HG02678 (cell line): Measurements from ENCODE around the gene FNTB.
"Not testable (repeated sequence)": the region's sequence is repeated elsewhere in the genome, so short reads cannot be mapped to it uniquely, and the experiment has no call there.

ENCODE experiments used
- ATAC-seq: cut with Tn5 transposase; IDR thresholded peaks from one replicate; pipeline ENCODE4 v1.9.1; 2021; ENCODE audit warnings: mild to moderate bottlenecking, moderate library complexity; ENCODE audit not compliant: unreplicated experiment

Gene FNTB

GRCh38 chr14:65011538-65011937, 24.8 kb downstream of the FNTB start:
- no peak for ATAC-seq

- no peak for ATAC-seq
Observed at GRCh38 chr14:65012353-65012752, 25.7 kb downstream of the FNTB start.

GRCh38 chr14:65015391-65015790, 28.7 kb downstream of the FNTB start:
- no peak for ATAC-seq

- no peak for ATAC-seq
Observed at GRCh38 chr14:65016471-65016870, 29.8 kb downstream of the FNTB start.

GRCh38 chr14:65019944-65020566, 33.4 kb downstream of the FNTB start:
- ATAC-seq = peak; percentile 49

- no peak for ATAC-seq
Observed at GRCh38 chr14:65024957-65025356, 38.3 kb downstream of the FNTB start.

GRCh38 chr14:65025818-65026217, 39.1 kb downstream of the FNTB start:
- no peak for ATAC-seq

- no peak for ATAC-seq
Observed at GRCh38 chr14:65026526-65026925, 39.8 kb downstream of the FNTB start.

- no peak for ATAC-seq
Observed at GRCh38 chr14:65027127-65027799, 40.6 kb downstream of the FNTB start.

GRCh38 chr14:65028937-65029336, 42.2 kb downstream of the FNTB start:
- ATAC-seq = no peak

- not testable (repeated sequence) for ATAC-seq
Observed at GRCh38 chr14:65031321-65031720, 44.6 kb downstream of the FNTB start.

- no peak for ATAC-seq
Observed at GRCh38 chr14:65032319-65032718, 45.6 kb downstream of the FNTB start.

- ATAC-seq = no peak
Observed at GRCh38 chr14:65033181-65033580, 46.5 kb downstream of the FNTB start.

- no peak for ATAC-seq
Observed at GRCh38 chr14:65034021-65034420, 47.3 kb downstream of the FNTB start.

- no peak for ATAC-seq
Observed at GRCh38 chr14:65035049-65035448, 48.4 kb downstream of the FNTB start.

- ATAC-seq = no peak
Observed at GRCh38 chr14:65038966-65039365, 52.3 kb downstream of the FNTB start.

- ATAC-seq = no peak
Observed at GRCh38 chr14:65040666-65041433, 54.2 kb downstream of the FNTB start.

- ATAC-seq = no peak
Observed at GRCh38 chr14:65041434-65041915, 54.8 kb downstream of the FNTB start.

GRCh38 chr14:65042296-65042695, 55.6 kb downstream of the FNTB start:
- no peak for ATAC-seq

- ATAC-seq = peak; percentile 74
Observed at GRCh38 chr14:65042731-65043372, 56.2 kb downstream of the FNTB start.

- ATAC-seq = no peak
Observed at GRCh38 chr14:65043893-65044595, 57.3 kb downstream of the FNTB start.
